GM12878 (cell line): ENCODE measurements around the gene COL5A1. TPM values are rescaled to one million over a fixed set of nuclear protein-coding genes. Genes with fewer than 3 reads are reported as not detected.

Experiments
- ATAC-seq: fragments of 200-7000 bp; cut with Tn5 transposase; 3 replicates; pipeline ENCODE4 v1.9.1; 2020; ENCODE audit warnings: mild to moderate bottlenecking, moderate library complexity
- BruUV-seq: library from RNA; stranded (reverse); fragments of 400-500 nt; replicated peaks from 2 replicates; lab custom pipeline; 2021; lab: Mats Ljungman, UMichigan
- CTCF ChIA-PET: fragments of 300-600 bp; sonication (Branson Sonifier 250); formaldehyde crosslinking; extraction: SDS; loops from one replicate; lab custom pipeline; 2021; ENCODE audit warnings: inconsistent platforms; lab: Yijun Ruan, JAX
- POLR2A ChIA-PET: fragments of 350-600 bp; formaldehyde crosslinking; extraction: SDS; loops from one replicate; lab custom pipeline; 2021; ENCODE audit warnings: inconsistent platforms; lab: Charles Lee
- RAD21 ChIA-PET: fragments of 300-600 bp; sonication (Branson Sonifier 250); formaldehyde crosslinking; loops from one replicate; lab custom pipeline; 2023; ENCODE audit warnings: antibody characterized with exemption; ENCODE audit not compliant: unreplicated experiment; lab: Charles Lee
- SMC1A ChIA-PET: fragments of 300-600 bp; sonication (Branson Sonifier 250); formaldehyde crosslinking; loops from one replicate; lab custom pipeline; 2023; ENCODE audit not compliant: unreplicated experiment, uncharacterized antibody; lab: Charles Lee
- DNase-seq: peaks from one replicate; pipeline ENCODE4 v3.0.0-alpha.2; 2011; ENCODE audit warnings: low read depth, low spot score
- FAIRE-seq: peaks from 3 replicates; lab custom pipeline; 2011; peaks lifted over from hg19 to GRCh38; lab: Jason Lieb, UNC
- H2AFZ ChIP-seq: 2 replicates; pipeline ENCODE4 v1.6.0; 2011; ENCODE audit warnings: low read depth, low read length, control low read depth; ENCODE audit not compliant: control insufficient read depth
- H3K27ac ChIP-seq: 2 replicates; pipeline ENCODE4 v1.5.1; 2011; ENCODE audit warnings: control low read depth; ENCODE audit not compliant: control insufficient read depth, insufficient read depth
- H3K27me3 ChIP-seq, 2 experiments: replicated peaks in 1 of 2; 2 replicates each; pipeline versions ENCODE4 v1.6.0 to v1.6.1; 2011; ENCODE audit warnings: low read length in 1 of 2; ENCODE audit not compliant: control insufficient read depth in 2 of 2, insufficient read depth in 2 of 2
- H3K36me3 ChIP-seq, 2 experiments: 2 replicates each; pipeline ENCODE4 v1.5.1; 2011; ENCODE audit warnings: low read length in 1 of 2; ENCODE audit not compliant: control insufficient read depth in 2 of 2, insufficient read depth in 2 of 2
- H3K4me1 ChIP-seq: 2 replicates; pipeline ENCODE4 v1.6.1; 2011; ENCODE audit warnings: mild to moderate bottlenecking, low read length, moderate library complexity, mixed read lengths; ENCODE audit not compliant: control insufficient read depth, insufficient read depth
- H3K4me2 ChIP-seq: 2 replicates; pipeline ENCODE4 v1.6.0; 2011; ENCODE audit warnings: control low read depth; ENCODE audit not compliant: control insufficient read depth, insufficient read depth
- H3K4me3 ChIP-seq: fragments of 200-600 bp; sonication (generic); 2 replicates; pipeline ENCODE4 v1.5.1; 2016
- H3K79me2 ChIP-seq: 2 replicates; pipeline ENCODE4 v1.6.0; 2011; ENCODE audit warnings: low read length; ENCODE audit not compliant: control insufficient read depth, insufficient read depth
- H3K9ac ChIP-seq: 2 replicates; pipeline ENCODE4 v1.8.0; 2011; ENCODE audit warnings: low read length, control low read depth, mixed read lengths; ENCODE audit not compliant: control insufficient read depth, insufficient read depth
- H3K9me3 ChIP-seq: replicated peaks from 3 replicates; pipeline ENCODE4 v1.5.1; 2011; ENCODE audit warnings: mild to moderate bottlenecking, low read length; ENCODE audit not compliant: control insufficient read depth, insufficient read depth
- H4K20me1 ChIP-seq: 2 replicates; pipeline ENCODE4 v1.6.0; 2011; ENCODE audit not compliant: control insufficient read depth, insufficient read depth
- ATF2 ChIP-seq: IDR thresholded peaks from 2 replicates; pipeline ENCODE4 v1.6.1; 2012; ENCODE audit warnings: low read length, inconsistent platforms
- BRCA1 ChIP-seq: IDR thresholded peaks from 2 replicates; pipeline ENCODE4 v1.6.1; 2011; ENCODE audit warnings: low read depth, low read length, improper control_type of control experiment
- CREM ChIP-seq: IDR thresholded peaks from 2 replicates; pipeline ENCODE4 v1.6.1; 2014; ENCODE audit warnings: antibody characterized with exemption, low read depth
- ETV6 ChIP-seq, 2 experiments: fragments of 450-650 bp in 1 of 2; IDR thresholded peaks in 1 of 2; conservative IDR thresholded peaks in 1 of 2; 2 replicates each; pipeline ENCODE4 v1.6.1; 2014; ENCODE audit warnings: antibody characterized with exemption in 1 of 2, borderline replicate concordance in 1 of 2, low read depth in 1 of 2, mild to moderate bottlenecking in 1 of 2, moderate library complexity in 1 of 2
- MYC ChIP-seq: IDR thresholded peaks from 2 replicates; pipeline ENCODE4 v1.6.1; 2011; ENCODE audit warnings: mild to moderate bottlenecking, low read length, moderate library complexity, inconsistent platforms; ENCODE audit not compliant: insufficient read depth, insufficient replicate concordance, insufficient read length, severe bottlenecking
- NFYA ChIP-seq: IDR thresholded peaks from 2 replicates; pipeline ENCODE4 v1.6.1; 2011; ENCODE audit warnings: low read depth, mild to moderate bottlenecking, low read length, improper control_type of control experiment, borderline replicate concordance
- NR2C1 ChIP-seq: fragments of 450-650 bp; IDR thresholded peaks from 2 replicates; pipeline ENCODE4 v1.6.1; 2017; ENCODE audit warnings: antibody characterized with exemption, mild to moderate bottlenecking, moderate library complexity
- POU2F2 ChIP-seq: IDR thresholded peaks from 3 replicates; pipeline ENCODE4 v1.6.1; 2011; ENCODE audit warnings: low read depth, mild to moderate bottlenecking, low read length, borderline replicate concordance
- RCOR1 ChIP-seq: conservative IDR thresholded peaks from 2 replicates; pipeline ENCODE4 v1.6.1; 2012; ENCODE audit warnings: low read depth, low read length, improper control_type of control experiment
- SP1 ChIP-seq: IDR thresholded peaks from one replicate; pipeline ENCODE4 v1.6.1; 2011; ENCODE audit warnings: low read depth, low read length
- STAT1 ChIP-seq: fragments of 450-650 bp; conservative IDR thresholded peaks from 2 replicates; pipeline ENCODE4 v1.6.1; 2014; ENCODE audit warnings: antibody characterized with exemption, mild to moderate bottlenecking
- TAF1 ChIP-seq: IDR thresholded peaks from 2 replicates; pipeline ENCODE4 v1.6.1; 2011; ENCODE audit warnings: mild to moderate bottlenecking, low read depth, low read length, borderline replicate concordance
- TARDBP ChIP-seq: IDR thresholded peaks from 2 replicates; pipeline ENCODE4 v1.6.1; 2016; ENCODE audit warnings: borderline replicate concordance
- USF1 ChIP-seq: IDR thresholded peaks from 2 replicates; pipeline ENCODE4 v1.6.1; 2011; ENCODE audit warnings: borderline replicate concordance, low read depth, mild to moderate bottlenecking, moderate library complexity, mixed read lengths, low read length; ENCODE audit not compliant: insufficient read depth; ENCODE audit errors: extremely low read length
- WGBS: methylation state at CpG from one replicate; pipeline ENCODE4 v1.1.6; 2016; ENCODE audit warnings: low lambda C conversion rate; ENCODE audit not compliant: insufficient replicate concordance, insufficient coverage; ENCODE audit errors: missing lambda C conversion rate; 5-methylcytosine and 5-hydroxymethylcytosine counted together
- in situ Hi-C: fragments of 300-500 bp; cut with MboI; formaldehyde crosslinking; loops from 9 replicates; pipeline ENCODE4 v1.14.3; 2018; ENCODE audit warnings: mixed read lengths
- intact Hi-C: fragments of 100-400 bp; cut with micrococcal nuclease; formaldehyde crosslinking; loops from one replicate; pipeline ENCODE4 v1.14.2; 2022; ENCODE audit not compliant: unreplicated experiment
- polyA plus RNA-seq, 11 experiments: library from polyadenylated mRNA; depleted of rRNA in 4 of 11; unstranded in 6 of 11; stranded (reverse) in 5 of 11; fragments of >200 nt; fragmentation: Nextera tagmentation in 4 of 11; fragmentation: Illumina TruSeq in 1 of 11; extraction: Ambion mirVana in 4 of 11; extraction: Trizol in 1 of 11; gene quantifications; 1 replicate in 1 of 11; 2 replicates in 10 of 11; pipeline versions ENCODE4 v1.2.1 to v1.2.3, GENCODE V29; 2011 to 2016; ENCODE audit warnings: inconsistent platforms in 2 of 11, missing spikeins in 2 of 11, low read depth in 1 of 11
- total RNA-seq, 4 experiments: library from RNA; depleted of rRNA in 3 of 4; stranded (reverse); fragments of >200 nt in 3 of 4; fragmentation: Illumina TruSeq in 1 of 4; extraction: Trizol in 1 of 4; gene quantifications; 2 replicates each; pipeline versions ENCODE4 v1.2.1 to v1.2.3, GENCODE V29; 2013 to 2021
- TF ChIP-seq, protein P1 (sequence below): IDR thresholded peaks from 2 replicates; pipeline ENCODE4 v1.6.1; 2012; ENCODE audit warnings: low read depth, low read length, improper control_type of control experiment
- TF ChIP-seq, protein P2 (sequence below): fragments of 450-650 bp; formaldehyde crosslinking; IDR thresholded peaks from 2 replicates; pipeline ENCODE4 v1.4.0; 2022; ENCODE audit warnings: mild to moderate bottlenecking, moderate library complexity

COL5A1 gene
- total and polyA plus RNA-seq, 10 of the 15 experiments (the other 5 are each of a cell fraction or from before 2014, with no cell fraction given) = under 0.01 to 0.15 (median 0.13) TPM; not detected in 4

DNA sequence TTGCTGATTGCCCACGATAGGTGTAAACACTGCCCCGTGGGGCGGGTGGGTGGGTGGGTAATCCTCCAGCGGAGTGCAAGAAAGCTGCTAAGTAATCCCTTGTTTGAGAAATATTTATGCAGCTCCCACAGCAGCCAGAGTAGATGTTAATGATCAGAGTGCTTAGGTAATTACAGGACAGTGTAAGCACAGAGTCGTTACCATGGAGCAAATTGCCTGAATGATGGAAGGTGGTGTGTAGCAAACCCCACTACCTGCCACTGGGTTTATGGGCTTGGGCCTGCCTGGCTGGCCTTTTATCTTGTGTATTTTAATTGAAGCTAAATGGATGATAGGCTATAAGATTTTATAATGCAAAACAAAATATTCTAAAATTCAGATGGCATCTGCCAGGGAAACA is 110.0 kb downstream of the COL5A1 start (continued):
- no peak for TF ChIP-seq ATF2
- no peak for TF ChIP-seq STAT1
- no peak for TF ChIP-seq TARDBP
- TF ChIP-seq BRCA1 = no peak
- no peak for TF ChIP-seq USF1
- TF ChIP-seq CREM = no peak

DNA sequence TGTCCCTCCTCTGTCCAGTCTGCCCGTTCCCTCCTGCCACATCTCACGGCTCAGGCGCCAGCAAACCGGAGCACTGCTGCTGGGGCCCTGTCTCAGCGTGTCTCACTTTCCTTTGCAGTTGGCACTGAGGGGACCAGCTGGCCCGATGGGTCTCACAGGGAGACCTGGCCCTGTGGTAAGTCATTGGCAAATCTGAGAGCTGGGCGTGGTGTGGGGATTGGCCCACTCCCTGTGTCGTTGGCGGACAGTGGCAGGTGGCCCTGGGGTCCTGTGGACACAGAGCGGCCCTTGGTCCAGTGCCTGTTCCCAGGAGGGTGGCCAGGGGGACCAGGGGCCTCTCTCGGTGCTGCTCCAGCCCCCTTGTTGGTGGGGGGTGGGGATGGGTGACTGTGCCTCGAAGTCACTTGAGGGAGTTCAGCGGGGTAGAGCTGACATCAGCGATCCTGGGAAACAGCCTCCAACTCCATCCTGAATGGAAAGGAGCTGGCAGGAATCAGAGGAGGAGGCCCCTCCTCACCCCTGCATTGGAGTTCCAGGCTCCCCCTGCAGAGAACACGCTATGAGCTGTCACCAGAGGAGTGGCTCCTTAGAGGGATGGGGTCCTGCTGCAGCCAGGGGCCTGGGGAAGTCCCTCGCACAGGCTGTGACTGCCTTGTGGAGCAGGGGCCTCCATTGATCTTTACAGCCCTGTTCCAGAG is 111.0 kb downstream of the COL5A1 start:
- SMC1A ChIA-PET = no interaction called here
- no peak for DNase-seq
- H3K9ac ChIP-seq = no peak overlapping the region
- H3K79me2 ChIP-seq = no peaks in the 10 kb centered on the region
- RAD21 ChIA-PET = no interaction called here
- 7% methylated on average over 16 of the region's 16 CpGs for WGBS
- POLR2A ChIA-PET = no interaction called here
- H3K27ac ChIP-seq = no peak overlapping the region
- BruUV-seq = no TSS peak
- H3K4me2 ChIP-seq = no peak overlapping the region
- CTCF ChIA-PET = no interaction called here
- ATAC-seq = no peak
- H2AFZ ChIP-seq = no peak overlapping the region
- no peaks in the 10 kb centered on the region for H4K20me1 ChIP-seq
- no peaks in the 10 kb centered on the region for H3K4me1 ChIP-seq
- no peaks in the 10 kb centered on the region for H3K36me3 ChIP-seq
- peaks cover 0 to 2% of the 10 kb centered on the region in 2 experiments; a peak in 1 of 4 replicates for H3K27me3 ChIP-seq
- H3K9me3 ChIP-seq = no peaks in the 10 kb centered on the region; the same call in 2 of the 3 replicates
- no peak for FAIRE-seq
- in situ Hi-C loops = no loop called here
- intact Hi-C loops = no loop called here
- no peak overlapping the region for H3K4me3 ChIP-seq
- TF ChIP-seq ETV6 (conservative IDR thresholded peaks at IDR 0.05 in 1 of 2, IDR thresholded peaks at IDR 0.05 in 1 of 2; ENCODE audit: borderline replicate concordance in 1 of 2, low read depth in 1 of 2) (no peak), TAF1 (no peak), NFYA (no peak), POU2F2 (no peak), SP1 (no peak), NR2C1 (no peak), MYC (no peak), RCOR1 (no peak)
- TF ChIP-seq, protein P1, sequence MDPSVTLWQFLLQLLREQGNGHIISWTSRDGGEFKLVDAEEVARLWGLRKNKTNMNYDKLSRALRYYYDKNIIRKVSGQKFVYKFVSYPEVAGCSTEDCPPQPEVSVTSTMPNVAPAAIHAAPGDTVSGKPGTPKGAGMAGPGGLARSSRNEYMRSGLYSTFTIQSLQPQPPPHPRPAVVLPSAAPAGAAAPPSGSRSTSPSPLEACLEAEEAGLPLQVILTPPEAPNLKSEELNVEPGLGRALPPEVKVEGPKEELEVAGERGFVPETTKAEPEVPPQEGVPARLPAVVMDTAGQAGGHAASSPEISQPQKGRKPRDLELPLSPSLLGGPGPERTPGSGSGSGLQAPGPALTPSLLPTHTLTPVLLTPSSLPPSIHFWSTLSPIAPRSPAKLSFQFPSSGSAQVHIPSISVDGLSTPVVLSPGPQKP = no peak
- TF ChIP-seq, protein P2, sequence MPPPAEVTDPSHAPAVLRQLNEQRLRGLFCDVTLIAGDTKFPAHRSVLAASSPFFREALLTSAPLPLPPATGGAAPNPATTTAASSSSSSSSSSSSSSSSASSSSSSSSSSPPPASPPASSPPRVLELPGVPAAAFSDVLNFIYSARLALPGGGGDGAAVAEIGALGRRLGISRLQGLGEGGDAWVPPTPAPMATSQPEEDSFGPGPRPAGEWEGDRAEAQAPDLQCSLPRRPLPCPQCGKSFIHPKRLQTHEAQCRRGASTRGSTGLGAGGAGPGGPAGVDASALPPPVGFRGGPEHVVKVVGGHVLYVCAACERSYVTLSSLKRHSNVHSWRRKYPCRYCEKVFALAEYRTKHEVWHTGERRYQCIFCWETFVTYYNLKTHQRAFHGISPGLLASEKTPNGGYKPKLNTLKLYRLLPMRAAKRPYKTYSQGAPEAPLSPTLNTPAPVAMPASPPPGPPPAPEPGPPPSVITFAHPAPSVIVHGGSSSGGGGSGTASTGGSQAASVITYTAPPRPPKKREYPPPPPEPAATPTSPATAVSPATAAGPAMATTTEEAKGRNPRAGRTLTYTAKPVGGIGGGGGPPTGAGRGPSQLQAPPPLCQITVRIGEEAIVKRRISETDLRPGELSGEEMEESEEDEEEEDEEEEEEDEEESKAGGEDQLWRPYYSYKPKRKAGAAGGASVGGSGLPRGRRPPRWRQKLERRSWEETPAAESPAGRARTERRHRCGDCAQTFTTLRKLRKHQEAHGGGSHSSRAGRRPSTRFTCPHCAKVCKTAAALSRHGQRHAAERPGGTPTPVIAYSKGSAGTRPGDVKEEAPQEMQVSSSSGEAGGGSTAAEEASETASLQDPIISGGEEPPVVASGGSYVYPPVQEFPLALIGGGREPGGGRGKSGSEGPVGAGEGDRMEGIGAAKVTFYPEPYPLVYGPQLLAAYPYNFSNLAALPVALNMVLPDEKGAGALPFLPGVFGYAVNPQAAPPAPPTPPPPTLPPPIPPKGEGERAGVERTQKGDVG (CRISPR knock-in tag) = no peak
